ENCODE measurements around the gene KRI1.

DNA sequence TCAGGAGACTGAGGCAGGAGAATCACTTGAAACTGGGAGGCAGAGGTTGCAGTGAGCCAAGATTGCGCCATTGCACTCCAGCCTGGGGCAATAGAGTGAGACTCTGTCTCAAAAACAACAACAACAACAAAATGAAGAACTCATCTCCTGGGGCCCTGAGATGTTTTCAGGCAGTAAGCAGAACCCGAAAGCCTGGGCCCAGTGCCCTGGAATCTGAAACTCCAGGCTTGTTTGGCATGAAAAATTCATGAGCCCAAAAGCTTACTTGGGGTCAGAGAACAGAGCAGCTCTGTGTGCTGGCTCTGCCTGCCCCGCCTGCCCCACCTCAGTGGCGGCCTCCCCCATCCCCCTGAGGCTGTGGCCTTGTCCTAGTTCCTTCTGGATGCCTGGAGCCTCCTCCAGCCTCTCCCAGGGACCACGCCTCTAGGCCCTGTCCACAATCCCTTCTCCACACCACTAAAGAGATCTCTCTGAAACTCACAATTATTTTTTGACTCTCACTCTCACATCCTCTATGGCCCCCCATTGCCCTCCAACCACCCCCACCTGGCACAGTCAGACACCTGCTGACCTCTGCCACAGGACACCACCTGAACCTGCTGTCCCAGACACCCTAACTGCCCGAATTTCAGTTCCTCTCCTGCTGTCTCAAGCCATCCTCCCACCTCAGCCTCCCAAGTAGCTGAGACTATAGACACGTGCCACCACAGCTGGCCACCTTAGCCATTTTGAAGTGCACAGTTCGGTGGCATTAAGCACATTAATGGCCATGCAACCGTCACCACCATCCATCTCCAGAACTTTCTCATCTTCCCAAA, 28.2 kb upstream of the KRI1 start:
- TF ChIP-seq EZH2 (IDR thresholded peaks at IDR 0.05) (no peak), POLR2AphosphoS5 (IDR thresholded peaks at IDR 0.05; ENCODE audit: borderline replicate concordance, low read depth, low read length) (no peak), FOXP2 (optimal IDR thresholded peaks at IDR 0.05; ENCODE audit: control extremely low read depth, extremely low read length, insufficient read depth) (no peak)

Data from SK-N-MC (cell line).